Skeletal muscle tissue (tissue), 4 donors: ENCODE measurements around the gene TMEM271. TPM values are rescaled to one million over a fixed set of nuclear protein-coding genes. Genes with fewer than 3 reads are reported as not detected.
"Not testable (repeated sequence)": the region's sequence is repeated elsewhere in the genome, so short reads cannot be mapped to it uniquely, and the experiment has no call there.

Experiments
- H3K27ac ChIP-seq: one replicate; pipeline ENCODE4 v1.7.0; 2013; ENCODE audit warnings: mild to moderate bottlenecking, low read depth, low read length, inconsistent platforms
- H3K27me3 ChIP-seq, 3 donors: one replicate each; pipeline ENCODE4 v1.7.0; 2013; ENCODE audit warnings: low read length in 3 of 3; ENCODE audit not compliant: control insufficient read depth in 3 of 3, insufficient read depth in 3 of 3
- H3K36me3 ChIP-seq, 3 donors: one replicate each; pipeline ENCODE4 v1.7.0; 2013; ENCODE audit warnings: low read length in 3 of 3; ENCODE audit not compliant: control insufficient read depth in 3 of 3, insufficient read depth in 3 of 3
- H3K4me1 ChIP-seq, 3 donors: one replicate each; pipeline ENCODE4 v1.7.0; 2013; ENCODE audit warnings: low read length in 3 of 3, mild to moderate bottlenecking in 3 of 3; ENCODE audit not compliant: control insufficient read depth in 3 of 3, insufficient read depth in 3 of 3
- H3K4me3 ChIP-seq, 3 donors: one replicate each; pipeline ENCODE4 v1.7.0; 2013; ENCODE audit warnings: low read length in 3 of 3
- H3K9ac ChIP-seq, 3 donors: one replicate each; pipeline ENCODE4 v1.7.0; 2013; ENCODE audit warnings: low read length in 3 of 3, mild to moderate bottlenecking in 3 of 3, moderate library complexity in 2 of 3, low read depth in 1 of 3
- H3K9me3 ChIP-seq, 3 donors: one replicate each; pipeline ENCODE4 v1.7.0; 2013; ENCODE audit warnings: low read length in 3 of 3; ENCODE audit not compliant: control insufficient read depth in 3 of 3
- total RNA-seq: library from RNA; depleted of rRNA; stranded (reverse); fragments of >200 nt; gene quantifications from one replicate; pipeline ENCODE4 v1.2.3, GENCODE V29; 2014
- donor health status: Osteomylitis.

TMEM271 gene
- total RNA-seq, 1 donor from 2014 or later: not detected

DNA sequence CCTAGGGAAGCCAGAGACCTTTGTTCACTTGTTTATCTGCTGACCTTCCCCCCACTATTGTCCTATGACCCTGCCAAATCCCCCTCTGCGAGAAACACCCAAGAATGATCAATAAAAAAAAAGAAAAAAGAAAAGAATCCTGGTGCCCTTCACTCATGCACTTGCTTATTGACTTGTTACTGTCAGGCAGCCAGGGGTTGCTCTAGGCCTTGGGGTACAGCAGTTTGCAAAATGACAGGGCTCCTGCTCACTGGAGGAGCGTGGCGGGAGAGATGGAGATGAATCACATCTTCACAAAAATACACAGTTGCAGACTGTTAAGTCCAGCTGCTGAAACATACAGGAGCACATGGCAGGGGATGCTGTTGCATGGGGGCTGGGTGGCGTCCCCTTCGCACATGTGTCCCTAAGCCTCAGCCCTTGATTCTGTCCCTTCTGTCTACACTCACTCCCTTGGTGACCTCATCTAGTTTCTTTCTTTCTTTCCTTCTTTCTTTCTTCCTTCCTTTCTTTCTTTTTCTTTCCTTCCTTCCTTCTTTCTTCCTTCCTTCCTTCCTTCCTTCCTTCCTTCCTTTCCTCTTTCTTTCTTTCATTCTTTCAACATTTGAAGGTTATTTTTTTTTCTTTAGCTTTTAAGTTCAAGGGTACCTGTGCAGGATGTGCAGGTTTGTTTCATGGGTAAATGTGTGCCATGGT, 16.9 kb upstream of the TMEM271 start:
- peaks cover 0 to 14% (median 2%) of the 10 kb centered on the region in 3 donors for H3K27me3 ChIP-seq
- peaks cover 0 to 2% (median 0%) of the 10 kb centered on the region in 3 donors for H3K9me3 ChIP-seq
- H3K9ac ChIP-seq: no peak overlapping the region
- H3K4me1 ChIP-seq: no peaks in the 10 kb centered on the region
- no peak overlapping the region for H3K4me3 ChIP-seq
- H3K27ac ChIP-seq: no peak overlapping the region
- no peaks in the 10 kb centered on the region for H3K36me3 ChIP-seq

DNA sequence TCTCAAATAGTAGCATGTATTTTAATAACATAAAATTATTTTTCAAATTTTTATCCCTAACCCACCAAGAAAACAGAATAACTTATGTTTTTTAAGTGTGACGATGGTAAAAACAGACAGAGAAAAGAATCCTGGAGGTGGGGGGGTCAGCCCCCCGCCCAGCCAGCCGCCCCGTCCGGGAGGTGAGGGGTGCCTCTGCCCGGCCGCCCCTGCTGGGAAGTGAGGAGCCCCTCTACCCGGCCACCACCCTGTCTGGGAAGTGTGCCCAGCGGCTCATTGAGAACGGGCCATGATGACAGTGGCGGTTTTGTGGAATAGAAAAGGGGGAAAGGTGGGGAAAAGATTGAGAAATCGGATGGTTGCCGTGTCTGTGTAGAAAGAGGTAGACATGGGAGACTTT, 16.1 kb upstream of the TMEM271 start:
- H3K36me3 ChIP-seq, H3K4me3 ChIP-seq, H3K9me3 ChIP-seq, H3K4me1 ChIP-seq, H3K9ac ChIP-seq, H3K27ac ChIP-seq: not testable (repeated sequence)
- H3K27me3 ChIP-seq: peaks cover 0 to 14% (median 2%) of the 10 kb centered on the region in 3 donors

- Histone ChIP-seq H3K4me3 (no peak overlapping the region), H3K27me3 (peaks cover 0 to 14% (median 2%) of the 10 kb centered on the region in 3 donors), H3K9ac (no peak overlapping the region), H3K36me3 (no peaks in the 10 kb centered on the region), H3K4me1 (no peaks in the 10 kb centered on the region), H3K27ac (no peak overlapping the region), H3K9me3 (peaks cover 0 to 8% (median 0%) of the 10 kb centered on the region in 3 donors)
Measured at GRCh38 chr4:590313-590841, 14.3 kb upstream of the TMEM271 start.

DNA sequence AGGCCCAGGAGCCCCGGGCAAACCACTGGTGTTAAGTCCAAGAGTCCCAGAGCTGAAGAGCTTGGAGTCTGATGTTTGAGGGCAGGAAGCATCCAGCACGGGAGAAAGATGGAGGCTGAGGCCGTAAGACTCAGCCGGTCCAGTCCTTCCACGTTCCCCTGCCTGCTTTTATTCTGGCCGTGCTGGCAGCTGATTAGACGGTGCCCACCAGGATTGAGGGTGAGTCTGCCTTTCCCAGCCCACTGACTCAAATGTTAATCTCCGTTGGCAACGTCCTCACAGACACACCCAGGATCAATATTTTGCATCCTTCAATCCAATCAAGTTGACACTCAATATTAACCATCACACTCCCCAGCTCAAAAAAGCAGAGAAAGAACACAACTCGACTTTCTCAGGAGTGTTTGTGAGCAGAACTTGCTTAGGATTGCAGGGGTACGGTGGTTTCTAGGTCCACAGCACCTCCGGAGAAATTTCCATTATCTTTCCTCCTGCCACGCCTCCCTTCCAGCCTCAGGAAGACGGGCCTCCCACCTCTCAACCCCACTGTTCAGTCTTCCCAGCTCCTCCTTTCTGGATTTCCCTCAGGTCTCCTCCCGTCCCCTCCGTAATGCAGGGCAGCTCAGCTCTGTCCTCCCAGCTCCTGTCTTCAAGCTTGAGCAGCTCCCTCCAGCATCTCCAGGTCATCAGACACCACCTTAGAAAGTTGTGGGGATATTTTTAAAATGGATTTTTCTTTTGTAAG, 13.3 kb upstream of the TMEM271 start:
- no peak overlapping the region for H3K27ac ChIP-seq

DNA sequence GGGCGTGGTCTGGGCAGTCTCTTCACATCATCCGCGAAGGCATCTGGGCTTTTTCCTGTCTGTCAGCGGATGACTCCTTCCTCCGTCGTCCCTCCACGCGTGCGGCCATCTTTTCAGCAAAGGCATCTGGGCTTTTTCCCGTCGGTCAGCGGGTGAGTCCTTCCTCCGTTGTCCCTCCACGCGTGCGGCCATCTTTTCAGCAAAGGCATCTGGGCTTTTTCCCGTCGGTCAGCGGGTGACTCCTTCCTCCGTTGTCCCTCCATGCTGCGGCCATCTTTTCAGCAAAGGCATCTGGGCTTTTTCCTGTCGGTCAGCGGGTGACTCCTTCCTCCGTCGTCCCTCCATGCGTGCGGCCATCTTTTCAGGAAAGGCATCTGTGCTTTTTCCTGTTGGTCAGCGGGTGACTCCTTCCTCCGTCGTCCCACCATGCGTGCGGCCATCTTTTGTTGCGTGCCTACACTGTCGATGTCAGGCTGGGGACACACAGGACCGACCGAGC, 12.3 kb upstream of the TMEM271 start:
- H3K4me1 ChIP-seq: no peaks in the 10 kb centered on the region
- no peaks in the 10 kb centered on the region for H3K36me3 ChIP-seq
- H3K9ac ChIP-seq: no peak overlapping the region
- peaks cover 3 to 8% (median 8%) of the 10 kb centered on the region in 3 donors for H3K9me3 ChIP-seq
- no peak overlapping the region for H3K4me3 ChIP-seq
- H3K27me3 ChIP-seq: peaks cover 0 to 14% (median 2%) of the 10 kb centered on the region in 3 donors
- no peak overlapping the region for H3K27ac ChIP-seq

More for the DNA sequence above, 13.3 kb upstream of the TMEM271 start:
- Histone ChIP-seq H3K9me3 (peaks cover 0 to 8% (median 1%) of the 10 kb centered on the region in 3 donors), H3K9ac (no peak overlapping the region), H3K4me1 (no peaks in the 10 kb centered on the region), H3K4me3 (no peak overlapping the region), H3K27me3 (peaks cover 0 to 14% (median 2%) of the 10 kb centered on the region in 3 donors), H3K36me3 (no peaks in the 10 kb centered on the region)

- peaks cover 0 to 14% (median 2%) of the 10 kb centered on the region in 3 donors for H3K27me3 ChIP-seq
- H3K4me3 ChIP-seq: no peak overlapping the region
- peaks cover 3 to 8% (median 8%) of the 10 kb centered on the region in 3 donors for H3K9me3 ChIP-seq
- H3K36me3 ChIP-seq: no peaks in the 10 kb centered on the region
- H3K27ac ChIP-seq: no peak overlapping the region
- no peaks in the 10 kb centered on the region for H3K4me1 ChIP-seq
- no peak overlapping the region for H3K9ac ChIP-seq
Measured at GRCh38 chr4:587671-588350, 11.7 kb upstream of the TMEM271 start.

DNA sequence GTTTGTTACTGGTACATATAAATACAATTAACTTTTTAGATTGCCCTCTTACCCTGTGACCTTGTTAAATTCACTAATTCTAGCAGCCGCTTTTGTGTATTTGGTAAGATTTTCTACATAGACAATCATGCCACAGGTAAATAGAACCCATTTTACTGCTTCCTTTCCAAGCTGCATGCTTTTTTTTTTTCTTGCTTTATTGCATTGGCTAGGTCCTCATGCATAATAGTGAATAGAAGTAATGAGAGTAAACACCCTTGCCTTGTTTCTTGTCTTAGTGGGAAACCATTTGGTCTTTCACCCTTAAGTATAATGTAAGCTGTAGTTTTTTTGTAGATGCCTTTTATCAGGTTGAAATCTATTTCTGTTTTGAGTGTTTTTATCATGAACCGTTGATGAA, 7.7 kb upstream of the TMEM271 start:
- H3K4me1 ChIP-seq: no peaks in the 10 kb centered on the region
- no peak overlapping the region for H3K27ac ChIP-seq
- H3K4me3 ChIP-seq: no peak overlapping the region
- no peak overlapping the region for H3K9ac ChIP-seq
- H3K27me3 ChIP-seq: peaks cover 11 to 19% (median 16%) of the 10 kb centered on the region in 3 donors
- H3K36me3 ChIP-seq: no peaks in the 10 kb centered on the region
- peaks cover 7 to 13% (median 8%) of the 10 kb centered on the region in 3 donors for H3K9me3 ChIP-seq

- Histone ChIP-seq H3K9ac (no peak overlapping the region), H3K4me1 (peaks cover 0 to 4% (median 2%) of the 10 kb centered on the region in 3 donors), H3K27me3 (peaks cover 30 to 38% (median 35%) of the 10 kb centered on the region in 3 donors)
Measured at GRCh38 chr4:581753-582361, 5.8 kb upstream of the TMEM271 start.

DNA sequence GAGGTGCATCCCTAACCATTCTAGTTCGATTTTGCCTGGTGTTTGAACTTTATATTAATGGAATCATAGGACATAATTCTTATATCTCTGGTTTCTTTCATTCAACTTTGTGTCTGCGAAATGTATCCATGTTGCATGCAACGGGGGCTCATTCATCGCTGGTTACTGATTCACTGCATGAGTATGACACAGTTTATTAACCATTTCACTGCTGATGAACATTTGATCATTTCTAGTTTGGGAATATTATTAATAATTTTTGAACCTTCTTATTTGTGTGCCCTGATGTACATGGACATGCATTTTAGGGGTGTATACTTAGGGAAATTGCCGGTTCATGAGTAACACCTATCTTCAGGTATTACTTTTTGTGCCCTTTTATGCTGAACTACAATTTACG, 5.1 kb upstream of the TMEM271 start:
- Histone ChIP-seq H3K27me3 (peaks cover 30 to 38% (median 35%) of the 10 kb centered on the region in 3 donors), H3K36me3 (no peaks in the 10 kb centered on the region), H3K9me3 (peaks cover 5 to 8% (median 7%) of the 10 kb centered on the region in 3 donors), H3K27ac (no peak overlapping the region), H3K9ac (no peak overlapping the region), H3K4me3 (no peak overlapping the region), H3K4me1 (peaks cover 0 to 4% (median 2%) of the 10 kb centered on the region in 3 donors)

More at GRCh38 chr4:581753-582361, 5.8 kb upstream of the TMEM271 start:
- Histone ChIP-seq H3K4me3 (no peak overlapping the region), H3K27ac (no peak overlapping the region), H3K9me3 (peaks cover 7 to 8% (median 8%) of the 10 kb centered on the region in 3 donors), H3K36me3 (no peaks in the 10 kb centered on the region)
